ENCODE data around the gene DHFR2. TPM values are rescaled to one million over a fixed set of nuclear protein-coding genes. Genes with fewer than 3 reads are reported as not detected.

Gene DHFR2
- polyA plus RNA-seq, 1 of the 3 experiments (the other 2 are of a cell fraction) = 1.3 TPM

DNA sequence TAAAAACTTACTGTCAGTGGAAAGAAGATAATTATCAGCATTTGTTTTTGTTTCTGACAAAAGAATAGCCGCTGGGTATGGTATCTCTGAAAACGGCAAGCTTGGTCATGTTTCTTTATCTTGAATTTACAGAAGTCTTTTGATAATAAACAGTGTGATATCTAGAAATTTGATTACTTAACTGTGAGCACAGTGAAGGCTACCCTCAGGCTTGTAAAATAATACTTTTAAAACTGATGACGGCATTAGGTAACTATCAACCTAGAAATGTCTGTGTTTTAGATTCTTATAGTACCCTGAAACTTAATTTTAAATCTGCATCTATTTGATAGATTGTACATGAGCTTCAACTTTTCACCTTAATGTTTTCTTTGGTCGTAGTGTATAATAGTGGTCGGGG, 43.6 kb upstream of the DHFR2 start:
- Histone ChIP-seq H3K9me2 (no peaks in the 10 kb centered on the region), H2AFZ (ENCODE audit: low read depth) (no peak overlapping the region), H4K20me1 (ENCODE audit: insufficient read depth) (no peaks in the 10 kb centered on the region), H3K4me1 (ENCODE audit: control insufficient read depth in 1 of 2, insufficient read depth in 2 of 2, low read depth in 1 of 2, low read length in 1 of 2) (peaks cover 0 to 4% of the 10 kb centered on the region in 2 experiments; a peak in 2 of 4 replicates), H3K9ac (no peak overlapping the region), H3K27ac (ENCODE audit: low read depth in 2 of 2, low read length in 1 of 2) (no peak overlapping the region), H3K36me3 (replicated peaks in 1 of 2; ENCODE audit: control insufficient read depth in 1 of 2, insufficient read depth in 2 of 2, low read length in 1 of 2) (peaks cover 9 to 16% of the 10 kb centered on the region in 2 experiments), H3K79me2 (ENCODE audit: insufficient read depth) (no peaks in the 10 kb centered on the region), H3K9me3 (no peaks in the 10 kb centered on the region), H3K27me3 (ENCODE audit: insufficient read depth) (no peaks in the 10 kb centered on the region), H3K4me3 (ENCODE audit: low read depth in 2 of 2, low read length in 1 of 2) (no peak overlapping the region), H3K4me2 (no peak overlapping the region), H3F3A (replicated peaks; ENCODE audit: insufficient read depth) (no peaks in the 10 kb centered on the region)
- TF ChIP-seq FOXJ3 (CRISPR knock-in tag; IDR thresholded peaks at IDR 0.05) (peak; percentile 83), EP300 (IDR thresholded peaks at IDR 0.05; ENCODE audit: borderline replicate concordance in 1 of 2, low read depth in 1 of 2, low read length in 1 of 2) (peak in 1 of 2 experiments; percentile 86; a peak in 2 of 4 replicates), SMC3 (IDR thresholded peaks at IDR 0.05; ENCODE audit: low read depth, low read length) (no peak), TCF12 (IDR thresholded peaks at IDR 0.05) (no peak), NRF1 (IDR thresholded peaks at IDR 0.05; ENCODE audit: low read depth, low read length) (no peak), ELF1 (IDR thresholded peaks at IDR 0.05) (no peak), FOSL2 (IDR thresholded peaks at IDR 0.05; ENCODE audit: borderline replicate concordance, low read depth) (no peak), CHD2 (IDR thresholded peaks at IDR 0.05; ENCODE audit: low read length, partially characterized antibody) (peak; percentile 54), GABPA (IDR thresholded peaks at IDR 0.05; ENCODE audit: low read depth) (no peak), GATA2 (CRISPR knock-in tag; IDR thresholded peaks at IDR 0.05) (peak; percentile 86), RCOR1 (IDR thresholded peaks at IDR 0.05; ENCODE audit: low read length) (peak; percentile 90)
- TF ChIP-seq, protein P1, sequence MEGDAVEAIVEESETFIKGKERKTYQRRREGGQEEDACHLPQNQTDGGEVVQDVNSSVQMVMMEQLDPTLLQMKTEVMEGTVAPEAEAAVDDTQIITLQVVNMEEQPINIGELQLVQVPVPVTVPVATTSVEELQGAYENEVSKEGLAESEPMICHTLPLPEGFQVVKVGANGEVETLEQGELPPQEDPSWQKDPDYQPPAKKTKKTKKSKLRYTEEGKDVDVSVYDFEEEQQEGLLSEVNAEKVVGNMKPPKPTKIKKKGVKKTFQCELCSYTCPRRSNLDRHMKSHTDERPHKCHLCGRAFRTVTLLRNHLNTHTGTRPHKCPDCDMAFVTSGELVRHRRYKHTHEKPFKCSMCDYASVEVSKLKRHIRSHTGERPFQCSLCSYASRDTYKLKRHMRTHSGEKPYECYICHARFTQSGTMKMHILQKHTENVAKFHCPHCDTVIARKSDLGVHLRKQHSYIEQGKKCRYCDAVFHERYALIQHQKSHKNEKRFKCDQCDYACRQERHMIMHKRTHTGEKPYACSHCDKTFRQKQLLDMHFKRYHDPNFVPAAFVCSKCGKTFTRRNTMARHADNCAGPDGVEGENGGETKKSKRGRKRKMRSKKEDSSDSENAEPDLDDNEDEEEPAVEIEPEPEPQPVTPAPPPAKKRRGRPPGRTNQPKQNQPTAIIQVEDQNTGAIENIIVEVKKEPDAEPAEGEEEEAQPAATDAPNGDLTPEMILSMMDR (IDR thresholded peaks at IDR 0.05) = no peak
- TF ChIP-seq, protein P2, sequence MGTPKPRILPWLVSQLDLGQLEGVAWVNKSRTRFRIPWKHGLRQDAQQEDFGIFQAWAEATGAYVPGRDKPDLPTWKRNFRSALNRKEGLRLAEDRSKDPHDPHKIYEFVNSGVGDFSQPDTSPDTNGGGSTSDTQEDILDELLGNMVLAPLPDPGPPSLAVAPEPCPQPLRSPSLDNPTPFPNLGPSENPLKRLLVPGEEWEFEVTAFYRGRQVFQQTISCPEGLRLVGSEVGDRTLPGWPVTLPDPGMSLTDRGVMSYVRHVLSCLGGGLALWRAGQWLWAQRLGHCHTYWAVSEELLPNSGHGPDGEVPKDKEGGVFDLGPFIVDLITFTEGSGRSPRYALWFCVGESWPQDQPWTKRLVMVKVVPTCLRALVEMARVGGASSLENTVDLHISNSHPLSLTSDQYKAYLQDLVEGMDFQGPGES (IDR thresholded peaks at IDR 0.05; ENCODE audit: low read depth, low read length) = no peak
- 47% methylated on average over 5 of the region's 5 CpGs for WGBS (ENCODE audit: low lambda C conversion rate)
- POLR2A ChIA-PET = no interaction called here
- CTCF ChIA-PET = interaction anchor here (0.6 to 1.7 kb wide), 3 partner anchors 8 to 86 kb away, joined by 3 to 4 read pairs (median 3); no protein-coding TSS in a partner anchor
- peak; percentile 15 for DNase-seq

DNA sequence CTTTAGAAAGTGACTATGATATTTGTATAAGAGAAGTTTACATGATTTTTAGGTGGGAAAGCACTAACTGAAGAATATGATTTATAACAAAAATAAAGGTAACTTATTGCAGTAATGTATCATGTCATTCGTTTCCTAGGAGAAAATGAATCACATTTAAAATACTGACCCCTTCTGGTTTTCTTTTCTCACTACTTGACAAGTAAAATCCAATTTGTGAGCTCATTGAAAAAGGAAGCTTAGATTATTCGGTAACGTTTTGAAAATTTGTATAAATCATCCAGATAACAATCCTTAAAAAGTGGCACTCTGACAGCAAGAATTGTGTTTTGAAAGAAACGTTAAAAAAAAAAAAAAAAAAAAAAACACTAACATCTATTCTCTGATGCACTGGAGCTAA, 39.1 kb upstream of the DHFR2 start:
- Histone ChIP-seq H3K79me2 (ENCODE audit: insufficient read depth) (no peaks in the 10 kb centered on the region), H4K20me1 (ENCODE audit: insufficient read depth) (no peaks in the 10 kb centered on the region), H3K27ac (ENCODE audit: low read depth in 2 of 2, low read length in 1 of 2) (no peak overlapping the region), H3K4me3 (ENCODE audit: low read depth in 2 of 2, low read length in 1 of 2) (no peak overlapping the region; a peak in 1 of 4 replicates), H3K9me2 (no peaks in the 10 kb centered on the region), H3K36me3 (replicated peaks in 1 of 2; ENCODE audit: control insufficient read depth in 1 of 2, insufficient read depth in 2 of 2, low read length in 1 of 2) (peaks cover 24 to 39% of the 10 kb centered on the region in 2 experiments), H2AFZ (ENCODE audit: low read depth) (no peak overlapping the region), H3K9me3 (no peaks in the 10 kb centered on the region), H3K4me1 (ENCODE audit: control insufficient read depth in 1 of 2, insufficient read depth in 2 of 2, low read depth in 1 of 2, low read length in 1 of 2) (peaks cover 0 to 1% of the 10 kb centered on the region in 2 experiments; a peak in 2 of 4 replicates), H3K4me2 (no peak overlapping the region), H3F3A (replicated peaks; ENCODE audit: insufficient read depth) (no peaks in the 10 kb centered on the region), H3K27me3 (ENCODE audit: insufficient read depth) (no peaks in the 10 kb centered on the region), H3K9ac (no peak overlapping the region)
- WGBS (ENCODE audit: low lambda C conversion rate) = 31% methylated on average over 4 of the region's 4 CpGs
- CTCF ChIA-PET = interaction anchor here (0.8 to 2.5 kb wide), 6 partner anchors 12 to 97 kb away, joined by 3 to 7 read pairs (median 3); partner anchors contain the start of gene DHFR2
- DNase-seq = no peak
- POLR2A ChIA-PET = no interaction called here
- TF ChIP-seq, protein P1 (IDR thresholded peaks at IDR 0.05) = peak; percentile 47
- no peak for TF ChIP-seq JUND (IDR thresholded peaks at IDR 0.05)

Data from SK-N-SH (cell line).